HL-60 (cell line): ENCODE results near the gene SAMD14.

Experiments
- DNase-seq, 2 experiments: peaks; one replicate each; pipeline ENCODE4 v3.0.0-alpha.2; 2010 to 2020; ENCODE audit warnings: low read depth in 1 of 2, low spot score in 1 of 2
- H3K27ac ChIP-seq: fragments of 250-450 bp; sonication (Bioruptor Pico); replicated peaks from 2 replicates; pipeline ENCODE4 v1.5.1; 2020; ENCODE audit warnings: mild to moderate bottlenecking, moderate library complexity
- H3K27me3 ChIP-seq: fragments of 250-450 bp; sonication (Bioruptor Pico); 2 replicates; pipeline ENCODE4 v1.5.1; 2021; ENCODE audit warnings: mild to moderate bottlenecking, moderate library complexity; ENCODE audit not compliant: insufficient read depth, poor library complexity, severe bottlenecking
- H3K4me3 ChIP-seq: replicated peaks from 2 replicates; pipeline ENCODE4 v1.5.1; 2011; ENCODE audit warnings: mild to moderate bottlenecking, control low read depth, low read length; ENCODE audit not compliant: insufficient read depth
- CTCF ChIP-seq: IDR thresholded peaks from one replicate; pipeline ENCODE4 v1.5.1; 2011; ENCODE audit warnings: low read length, control low read depth, inconsistent platforms; ENCODE audit not compliant: insufficient read depth
- GABPA ChIP-seq: IDR thresholded peaks from 2 replicates; pipeline ENCODE4 v1.6.1; 2012; ENCODE audit warnings: low read depth
- POLR2AphosphoS5 ChIP-seq: IDR thresholded peaks from 2 replicates; pipeline ENCODE4 v1.6.1; 2012; ENCODE audit warnings: low read depth
- SPI1 ChIP-seq: IDR thresholded peaks from 2 replicates; pipeline ENCODE4 v1.6.1; 2012; ENCODE audit warnings: low read depth, mild to moderate bottlenecking, borderline replicate concordance
- TF ChIP-seq, protein P1 (sequence below): IDR thresholded peaks from 2 replicates; pipeline ENCODE4 v1.6.1; 2012; ENCODE audit warnings: low read depth; ENCODE audit not compliant: insufficient replicate concordance

The SAMD14 gene

DNA sequence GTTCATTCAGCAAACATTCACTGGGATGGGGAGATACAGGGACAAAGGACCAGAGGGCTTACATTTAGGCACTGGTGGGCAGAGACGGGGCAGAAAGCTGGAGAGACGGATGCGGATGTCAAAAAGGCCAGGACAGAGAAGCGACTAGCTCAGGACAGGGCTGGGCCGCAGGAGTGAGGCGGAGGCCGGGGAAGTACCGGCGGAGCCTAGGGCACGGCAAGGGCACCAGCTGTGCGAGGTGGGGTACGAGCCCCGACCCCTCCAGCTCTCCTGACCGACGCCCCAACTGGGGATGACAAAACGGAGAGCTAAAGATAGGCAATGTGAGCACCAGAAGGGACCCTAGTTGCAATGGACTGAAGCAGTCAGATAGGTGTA is 31.9 kb upstream of the SAMD14 start:
- DNase-seq = no peak
- H3K4me3 ChIP-seq = no peak overlapping the region
- TF ChIP-seq, protein P1, sequence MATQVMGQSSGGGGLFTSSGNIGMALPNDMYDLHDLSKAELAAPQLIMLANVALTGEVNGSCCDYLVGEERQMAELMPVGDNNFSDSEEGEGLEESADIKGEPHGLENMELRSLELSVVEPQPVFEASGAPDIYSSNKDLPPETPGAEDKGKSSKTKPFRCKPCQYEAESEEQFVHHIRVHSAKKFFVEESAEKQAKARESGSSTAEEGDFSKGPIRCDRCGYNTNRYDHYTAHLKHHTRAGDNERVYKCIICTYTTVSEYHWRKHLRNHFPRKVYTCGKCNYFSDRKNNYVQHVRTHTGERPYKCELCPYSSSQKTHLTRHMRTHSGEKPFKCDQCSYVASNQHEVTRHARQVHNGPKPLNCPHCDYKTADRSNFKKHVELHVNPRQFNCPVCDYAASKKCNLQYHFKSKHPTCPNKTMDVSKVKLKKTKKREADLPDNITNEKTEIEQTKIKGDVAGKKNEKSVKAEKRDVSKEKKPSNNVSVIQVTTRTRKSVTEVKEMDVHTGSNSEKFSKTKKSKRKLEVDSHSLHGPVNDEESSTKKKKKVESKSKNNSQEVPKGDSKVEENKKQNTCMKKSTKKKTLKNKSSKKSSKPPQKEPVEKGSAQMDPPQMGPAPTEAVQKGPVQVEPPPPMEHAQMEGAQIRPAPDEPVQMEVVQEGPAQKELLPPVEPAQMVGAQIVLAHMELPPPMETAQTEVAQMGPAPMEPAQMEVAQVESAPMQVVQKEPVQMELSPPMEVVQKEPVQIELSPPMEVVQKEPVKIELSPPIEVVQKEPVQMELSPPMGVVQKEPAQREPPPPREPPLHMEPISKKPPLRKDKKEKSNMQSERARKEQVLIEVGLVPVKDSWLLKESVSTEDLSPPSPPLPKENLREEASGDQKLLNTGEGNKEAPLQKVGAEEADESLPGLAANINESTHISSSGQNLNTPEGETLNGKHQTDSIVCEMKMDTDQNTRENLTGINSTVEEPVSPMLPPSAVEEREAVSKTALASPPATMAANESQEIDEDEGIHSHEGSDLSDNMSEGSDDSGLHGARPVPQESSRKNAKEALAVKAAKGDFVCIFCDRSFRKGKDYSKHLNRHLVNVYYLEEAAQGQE = no peak
- TF ChIP-seq CTCF = no peak
- TF ChIP-seq POLR2AphosphoS5 = no peak
- TF ChIP-seq GABPA = no peak
- no peak for TF ChIP-seq SPI1
- no peaks in the 10 kb centered on the region for H3K27me3 ChIP-seq
- H3K27ac ChIP-seq = no peak overlapping the region

- Histone ChIP-seq H3K27ac (no peak overlapping the region), H3K4me3 (peak overlapping the region; percentile 54), H3K27me3 (no peaks in the 10 kb centered on the region)
- peak; percentile 82 to 89 for DNase-seq
- no peak for TF ChIP-seq POLR2AphosphoS5
- TF ChIP-seq CTCF = peak; percentile 92
Observed at GRCh38 chr17:50161023-50161910, 31.3 kb upstream of the SAMD14 start.

- no peak overlapping the region for H3K27ac ChIP-seq
- no peaks in the 10 kb centered on the region for H3K27me3 ChIP-seq
- DNase-seq = no peak
- H3K4me3 ChIP-seq = no peak overlapping the region
- TF ChIP-seq POLR2AphosphoS5 (no peak), CTCF (no peak), SPI1 (no peak), GABPA (no peak)
- TF ChIP-seq, protein P1 = no peak
Observed at GRCh38 chr17:50157891-50158290, 27.9 kb upstream of the SAMD14 start.
